ENCODE results near the gene LMTK2. TPM values are rescaled to one million over a fixed set of nuclear protein-coding genes. Genes with fewer than 3 reads are reported as not detected.

LMTK2 gene
- total RNA-seq, 1 experiment from 2014 or later: 4.8 TPM

DNA sequence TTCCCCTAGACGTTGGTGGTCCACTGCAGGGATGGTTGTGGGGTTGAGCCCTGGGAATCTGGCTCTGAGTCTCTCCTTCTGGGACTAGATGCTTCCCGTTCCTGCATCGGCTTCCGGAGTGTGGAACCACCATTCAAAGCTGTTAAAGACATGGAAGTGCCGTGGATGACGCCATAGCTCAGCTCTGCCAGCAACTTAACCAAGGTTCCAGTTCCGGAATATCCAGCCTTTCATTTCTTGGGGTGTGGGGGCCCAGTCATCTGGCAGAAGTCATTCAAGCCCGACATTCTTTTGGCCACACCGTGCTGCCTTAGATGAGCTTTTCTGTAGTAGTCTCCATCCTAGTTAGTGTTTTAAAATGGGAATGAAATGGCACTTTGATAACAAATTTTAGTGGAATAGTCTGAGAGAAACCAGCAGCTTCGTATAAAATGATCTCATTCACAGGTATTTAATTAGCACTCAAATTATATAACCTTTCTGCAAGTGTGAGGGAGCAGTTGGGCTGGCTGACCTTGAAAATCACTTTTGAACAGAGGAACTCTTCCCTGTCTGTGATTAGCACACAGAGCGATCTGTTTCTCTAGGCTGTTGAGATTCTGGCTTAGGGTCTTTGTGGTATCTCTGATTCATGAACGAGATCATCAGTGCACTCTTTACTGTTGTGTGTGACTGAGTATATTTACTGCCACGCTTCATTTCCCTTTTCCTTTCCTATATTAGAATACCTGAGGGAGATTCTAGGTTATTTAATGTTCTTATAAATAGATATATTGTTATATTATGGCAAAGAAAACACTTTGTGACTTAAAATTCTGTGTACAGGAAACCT lies 19.9 kb downstream of the LMTK2 start:
- Histone ChIP-seq H3K4me3 (no peak overlapping the region), H3K27me3 (no peaks in the 10 kb centered on the region), H3K9me3 (no peaks in the 10 kb centered on the region), H3K36me3 (no peaks in the 10 kb centered on the region)
- DNase-seq: no peak

DNA sequence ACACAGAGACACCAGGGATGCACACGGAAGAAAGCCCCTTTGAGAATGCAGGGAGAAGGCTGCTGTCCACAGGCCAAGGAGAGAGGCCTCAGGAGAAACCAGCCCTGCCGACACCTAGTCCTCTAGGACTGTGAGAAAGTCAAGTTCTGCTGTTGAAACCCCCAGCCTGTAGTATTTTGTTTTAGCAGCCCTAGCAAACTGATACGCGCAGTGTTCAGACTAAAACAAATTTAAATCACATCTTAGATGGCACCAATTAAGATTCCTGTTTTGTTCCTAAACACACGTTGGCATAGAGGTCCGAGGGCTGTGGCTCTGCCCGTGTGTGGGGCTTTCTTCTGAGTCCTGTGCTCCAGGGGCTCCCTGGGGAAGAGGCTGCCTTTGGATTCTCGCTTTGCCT lies 21.7 kb downstream of the LMTK2 start:
- no peaks in the 10 kb centered on the region for H3K27me3 ChIP-seq
- H3K9me3 ChIP-seq: no peaks in the 10 kb centered on the region
- no peak overlapping the region for H3K4me3 ChIP-seq
- H3K36me3 ChIP-seq: no peaks in the 10 kb centered on the region
- no peak for DNase-seq

DNA sequence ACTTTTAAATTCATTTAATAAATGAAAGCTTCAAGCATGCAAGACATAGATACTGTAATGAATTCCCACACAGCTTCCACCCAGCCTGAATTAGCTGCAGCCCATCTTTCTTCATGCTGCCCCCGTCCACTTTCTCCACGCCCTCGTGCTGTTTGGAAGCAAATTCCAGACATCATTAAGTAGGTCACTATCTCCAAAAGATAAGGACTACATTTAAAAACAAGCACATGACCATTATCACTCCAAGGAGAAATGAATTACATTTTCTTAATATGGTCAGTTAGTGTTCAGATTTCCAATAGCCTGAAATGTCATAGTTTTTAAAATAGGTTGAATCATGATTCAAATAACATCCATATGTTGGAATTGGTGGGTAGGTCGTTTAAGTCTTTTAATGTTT lies 24.3 kb downstream of the LMTK2 start:
- no peak for DNase-seq
- Histone ChIP-seq H3K9me3 (no peaks in the 10 kb centered on the region), H3K4me3 (no peak overlapping the region), H3K36me3 (no peaks in the 10 kb centered on the region), H3K27me3 (no peaks in the 10 kb centered on the region)

DNA sequence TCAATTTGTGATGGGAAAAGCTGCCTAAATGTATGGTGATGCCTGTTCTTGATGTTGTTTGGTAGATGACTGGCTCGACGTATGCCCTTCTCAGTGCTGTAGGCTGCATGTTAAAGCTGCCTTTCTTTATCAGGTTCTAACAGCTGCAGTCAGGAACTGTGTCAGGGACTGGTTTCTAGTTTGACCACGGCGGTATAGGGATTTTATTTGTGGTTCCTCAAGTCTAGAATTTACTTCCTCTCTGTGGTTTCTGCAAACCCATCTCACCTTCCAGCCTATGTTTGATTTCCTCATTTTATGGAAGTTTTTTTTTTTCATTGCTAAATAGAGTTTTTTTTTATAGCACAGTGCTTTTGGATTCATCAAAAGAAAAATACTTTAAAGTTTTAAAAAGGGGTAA lies 26.5 kb downstream of the LMTK2 start:
- H3K9me3 ChIP-seq: no peaks in the 10 kb centered on the region
- H3K36me3 ChIP-seq: no peaks in the 10 kb centered on the region
- no peak for DNase-seq
- no peak overlapping the region for H3K4me3 ChIP-seq
- H3K27me3 ChIP-seq: no peaks in the 10 kb centered on the region

DNA sequence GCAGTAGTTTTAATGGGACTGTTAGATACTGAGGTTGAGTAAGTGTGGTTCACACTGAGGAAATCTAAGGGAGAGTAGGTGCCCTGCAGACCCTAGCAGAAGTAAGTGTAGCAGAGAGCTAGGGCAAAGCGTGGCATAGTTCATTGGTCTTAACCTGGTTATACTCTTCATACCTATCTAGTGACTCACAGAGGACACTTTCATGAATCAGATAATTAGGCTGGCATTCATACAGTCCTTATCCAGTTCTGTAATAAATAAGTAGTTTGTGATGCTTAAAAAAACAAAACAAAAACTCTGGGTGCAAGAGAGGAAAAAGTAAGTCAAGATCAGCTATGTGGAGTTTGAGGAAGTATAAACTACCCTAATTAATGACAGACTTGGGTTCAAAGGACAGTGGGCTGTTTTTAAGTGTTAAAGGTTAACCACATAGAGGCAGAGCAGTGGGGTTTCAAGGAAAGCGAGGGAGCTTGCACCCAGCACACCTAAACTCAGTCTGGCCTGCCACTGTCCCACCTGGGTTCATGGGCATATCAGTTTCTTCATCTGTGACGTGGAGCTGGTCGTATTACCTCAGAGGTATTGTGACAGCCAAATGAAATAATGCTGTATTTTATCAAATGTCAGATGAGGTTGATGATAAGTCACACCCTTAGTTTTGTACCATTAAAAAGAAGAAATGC lies 27.1 kb downstream of the LMTK2 start:
- Histone ChIP-seq H3K36me3 (no peaks in the 10 kb centered on the region), H3K27me3 (no peaks in the 10 kb centered on the region), H3K9me3 (no peaks in the 10 kb centered on the region), H3K4me3 (no peak overlapping the region)
- DNase-seq: no peak

DNA sequence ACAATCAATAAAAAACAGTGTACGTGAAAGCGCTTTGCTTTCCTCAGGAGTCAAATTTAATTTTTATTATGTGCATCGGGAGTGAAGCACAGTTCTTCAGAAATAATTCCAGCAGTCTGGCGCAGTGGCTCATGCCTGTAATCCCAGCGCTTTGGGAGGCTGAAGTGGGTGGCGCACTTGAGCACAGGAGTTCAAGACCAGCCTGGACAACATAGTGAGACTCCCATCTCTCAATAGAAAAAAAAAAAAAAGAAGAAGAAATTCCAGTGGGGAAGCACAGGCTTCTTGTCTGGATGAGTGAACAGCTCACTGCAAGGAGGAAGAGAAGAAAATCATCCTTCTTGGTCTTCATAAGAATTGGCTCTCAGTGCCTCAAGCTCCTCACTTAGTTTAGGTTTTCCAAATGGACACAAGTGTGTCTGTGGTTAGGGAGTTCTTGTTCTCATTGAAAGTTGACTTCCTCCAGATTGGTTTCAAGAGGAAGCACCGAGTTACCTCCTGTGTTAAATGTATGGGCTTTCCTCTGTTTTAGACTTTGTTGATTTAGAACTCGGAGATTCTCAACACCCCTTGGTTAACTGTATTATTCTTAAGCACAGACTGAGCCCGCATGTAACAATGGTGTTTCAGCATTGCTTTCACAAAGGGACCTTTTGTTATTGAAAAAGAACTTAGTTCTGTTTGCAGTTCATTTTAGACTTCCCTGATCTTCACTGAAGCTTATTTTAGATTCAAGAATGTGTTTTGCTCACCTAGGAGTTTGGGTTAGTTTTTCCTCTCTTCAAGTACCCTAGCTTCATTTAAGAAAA lies 28.0 kb downstream of the LMTK2 start:
- Histone ChIP-seq H3K27me3 (no peaks in the 10 kb centered on the region), H3K9me3 (no peaks in the 10 kb centered on the region), H3K36me3 (no peaks in the 10 kb centered on the region), H3K4me3 (no peak overlapping the region)
- no peak for DNase-seq

DNA sequence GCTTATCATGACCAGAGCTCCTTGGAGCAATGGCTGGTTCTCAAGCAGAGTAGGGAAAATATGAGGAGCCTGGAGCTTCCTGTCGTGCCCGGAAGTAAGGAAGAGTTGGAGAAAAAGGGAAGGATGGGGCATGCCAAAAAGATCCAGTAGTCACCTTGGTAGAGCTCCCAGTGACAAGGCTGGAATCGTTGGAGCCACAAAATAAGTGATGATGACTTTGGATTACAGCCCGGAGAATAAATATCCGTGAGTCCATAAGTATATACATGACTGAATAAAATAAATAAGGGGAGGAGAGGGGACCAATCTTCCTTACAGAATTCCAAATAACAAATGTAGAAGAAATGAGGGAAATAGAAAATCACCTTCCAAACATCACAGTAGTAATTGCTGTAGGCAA lies 29.3 kb downstream of the LMTK2 start:
- no peaks in the 10 kb centered on the region for H3K27me3 ChIP-seq
- H3K9me3 ChIP-seq: no peaks in the 10 kb centered on the region
- H3K36me3 ChIP-seq: no peaks in the 10 kb centered on the region
- H3K4me3 ChIP-seq: no peak overlapping the region
- DNase-seq: no peak

DNA sequence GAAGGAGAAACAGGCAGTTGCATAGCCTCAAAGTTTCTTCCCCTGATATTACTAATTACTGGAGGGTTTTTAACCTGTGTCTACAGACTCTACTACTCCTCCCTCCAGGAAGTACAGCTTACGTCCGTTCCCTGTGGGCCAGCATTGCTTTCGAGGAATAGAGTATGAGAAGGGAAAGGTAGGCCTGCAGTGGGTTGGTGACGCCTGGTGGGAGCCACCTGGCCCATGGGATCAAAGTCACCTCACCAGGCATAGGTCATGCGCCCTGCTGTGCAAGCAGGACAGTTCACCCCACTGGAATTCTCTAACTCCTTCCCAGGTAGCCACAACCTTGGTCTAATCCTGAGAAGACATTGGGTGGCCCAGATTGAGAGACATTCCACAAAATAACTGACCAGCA lies 29.8 kb downstream of the LMTK2 start:
- no peaks in the 10 kb centered on the region for H3K9me3 ChIP-seq
- DNase-seq: no peak
- no peak overlapping the region for H3K4me3 ChIP-seq
- no peaks in the 10 kb centered on the region for H3K36me3 ChIP-seq
- H3K27me3 ChIP-seq: no peaks in the 10 kb centered on the region

DNA sequence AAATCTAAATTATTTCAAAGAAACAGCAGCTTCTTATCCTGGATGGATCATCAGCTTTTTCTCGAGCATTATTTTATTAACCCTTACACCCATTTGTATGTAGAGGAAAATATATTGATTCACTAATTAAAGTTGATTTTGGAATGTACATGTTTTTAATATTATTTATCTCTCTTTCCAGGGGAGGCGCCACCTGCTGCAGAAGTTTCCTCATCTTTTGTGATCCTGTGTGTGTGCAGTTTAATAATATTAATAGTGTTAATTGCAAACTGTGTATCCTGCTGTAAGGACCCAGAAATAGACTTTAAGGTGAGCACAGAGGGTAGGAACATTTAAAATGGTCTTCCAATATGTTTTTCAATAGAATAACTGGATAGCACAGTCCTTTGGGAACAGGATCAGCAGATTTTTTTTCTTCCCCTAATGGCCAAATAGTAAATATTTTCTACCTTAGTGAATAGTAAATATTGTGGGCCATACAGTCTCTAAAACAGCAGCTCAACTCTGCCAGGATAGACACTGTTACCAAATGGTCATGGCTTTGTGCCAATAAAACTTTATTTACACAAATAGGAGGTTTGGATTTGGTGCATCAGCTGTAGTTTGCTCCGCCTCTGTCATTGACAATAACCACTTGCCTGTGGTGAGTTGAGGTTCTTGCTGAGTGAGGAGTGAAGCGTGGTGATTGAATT lies 30.6 kb downstream of the LMTK2 start:
- Histone ChIP-seq H3K36me3 (peaks cover 2% of the 10 kb centered on the region; the same call in 1 of the 2 replicates), H3K9me3 (no peaks in the 10 kb centered on the region), H3K27me3 (no peaks in the 10 kb centered on the region), H3K4me3 (no peak overlapping the region)
- DNase-seq: no peak

DNA sequence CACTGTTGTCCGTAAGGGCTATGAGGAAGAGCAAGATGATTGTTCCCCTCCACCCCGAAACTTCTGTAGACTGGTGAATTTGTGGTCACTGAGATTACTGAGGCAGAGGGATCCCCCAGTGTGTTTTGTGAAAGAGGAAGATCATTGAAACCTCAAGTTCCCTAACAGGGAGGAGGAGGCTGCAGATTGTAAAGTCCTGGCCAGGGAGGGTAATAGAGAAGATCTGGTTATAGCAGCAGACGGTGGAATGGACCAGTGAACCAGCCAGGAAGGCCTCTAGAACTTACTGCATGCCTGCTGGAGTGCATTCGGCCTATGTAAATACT lies 31.1 kb downstream of the LMTK2 start:
- Histone ChIP-seq H3K36me3 (peaks cover 2% of the 10 kb centered on the region; the same call in 1 of the 2 replicates), H3K9me3 (no peaks in the 10 kb centered on the region), H3K27me3 (no peaks in the 10 kb centered on the region), H3K4me3 (no peak overlapping the region)
- DNase-seq: no peak

DNA sequence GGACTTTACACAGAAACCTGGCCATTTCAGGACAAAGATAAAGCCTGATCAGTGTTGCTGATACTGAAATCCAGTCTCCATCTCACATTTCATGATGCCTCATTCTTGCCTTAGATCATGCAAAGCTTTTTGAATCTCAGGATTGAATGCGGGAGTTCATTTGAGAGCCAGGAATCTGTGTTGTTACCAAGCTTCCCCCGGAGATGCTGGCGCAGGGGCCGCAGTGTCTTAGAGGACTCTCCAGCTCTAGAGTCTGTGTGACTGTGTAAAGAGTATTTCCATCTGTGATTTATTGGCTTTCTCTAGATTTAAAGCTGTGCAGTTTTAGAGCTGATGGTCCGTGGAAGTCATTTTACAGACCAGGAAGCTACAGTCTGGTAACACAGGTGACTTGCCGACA lies 32.0 kb downstream of the LMTK2 start:
- Histone ChIP-seq H3K9me3 (no peaks in the 10 kb centered on the region), H3K27me3 (no peaks in the 10 kb centered on the region), H3K36me3 (peaks cover 2% of the 10 kb centered on the region; the same call in 1 of the 2 replicates), H3K4me3 (no peak overlapping the region)
- DNase-seq: no peak

DNA sequence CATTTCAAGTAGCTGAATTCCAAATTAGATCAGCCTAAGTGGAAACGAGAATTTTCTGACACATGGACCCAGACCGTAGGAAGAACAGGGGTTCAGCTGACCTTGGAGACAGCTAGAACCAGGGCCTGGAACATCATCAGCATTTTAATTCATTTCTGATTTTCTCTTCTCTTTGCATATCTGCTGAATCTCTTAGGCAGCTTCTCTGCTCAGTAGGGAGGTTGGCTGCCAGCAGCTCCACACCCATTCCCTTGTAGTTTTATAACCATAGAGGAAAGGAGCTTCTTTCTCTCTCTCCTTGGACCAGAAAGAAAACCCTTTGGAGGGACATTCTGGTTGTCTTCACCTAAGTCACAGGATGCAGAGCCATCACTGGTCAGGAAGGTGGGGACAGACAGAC lies 36.0 kb downstream of the LMTK2 start:
- no peak overlapping the region for H3K4me3 ChIP-seq
- no peak for DNase-seq
- no peaks in the 10 kb centered on the region for H3K27me3 ChIP-seq
- peaks cover 2% of the 10 kb centered on the region; the same call in 1 of the 2 replicates for H3K36me3 ChIP-seq
- H3K9me3 ChIP-seq: no peaks in the 10 kb centered on the region

DNA sequence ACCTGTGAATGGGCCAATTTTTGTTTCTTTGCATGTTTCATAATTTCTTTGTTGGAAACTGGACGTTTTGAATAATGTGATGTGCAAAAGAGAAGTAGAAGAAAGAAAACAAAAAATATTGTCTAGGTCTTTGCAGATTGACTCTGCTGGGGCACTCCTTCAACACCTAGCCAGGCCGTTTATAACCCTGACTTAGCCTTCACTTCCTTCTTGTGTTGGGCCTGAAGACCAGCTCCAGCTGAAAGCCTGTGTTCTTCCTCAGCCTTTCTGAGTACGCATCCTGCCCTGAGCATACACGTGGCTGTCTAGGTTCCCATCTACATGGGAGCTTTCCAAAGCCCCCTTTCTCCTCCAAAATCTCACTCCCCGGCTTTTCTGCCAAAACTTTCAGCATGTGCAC lies 41.9 kb downstream of the LMTK2 start:
- DNase-seq: no peak
- Histone ChIP-seq H3K4me3 (no peak overlapping the region), H3K9me3 (no peaks in the 10 kb centered on the region), H3K36me3 (no peaks in the 10 kb centered on the region), H3K27me3 (no peaks in the 10 kb centered on the region)

DNA sequence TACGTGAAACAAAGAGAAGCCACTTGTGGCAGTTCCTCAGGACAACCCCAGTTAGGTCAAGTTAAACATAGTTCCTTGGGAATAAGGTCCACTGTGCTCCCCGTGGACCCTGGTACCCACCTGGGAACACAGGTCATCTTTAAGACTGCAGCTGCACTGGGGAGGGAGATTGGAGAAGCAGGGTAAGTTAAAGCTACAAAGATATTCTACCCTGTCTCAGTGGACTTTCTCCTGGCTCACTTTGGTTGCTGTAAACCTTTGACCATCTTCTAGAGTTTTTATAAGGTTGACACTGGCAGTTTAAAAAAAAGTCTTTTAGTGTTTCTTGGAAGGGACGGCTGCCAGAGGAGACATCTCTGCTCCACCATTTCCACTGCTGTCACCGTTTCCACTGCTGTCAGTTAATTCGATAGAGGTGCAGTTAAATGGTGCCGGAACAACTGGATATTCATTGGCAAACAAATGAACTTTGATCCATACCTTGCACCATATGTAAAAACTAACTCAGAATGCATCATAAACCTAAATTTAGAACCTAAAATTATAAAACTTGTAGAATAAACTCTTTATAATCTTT lies 42.5 kb downstream of the LMTK2 start:
- no peak overlapping the region for H3K4me3 ChIP-seq
- H3K36me3 ChIP-seq: no peaks in the 10 kb centered on the region
- no peak for DNase-seq
- H3K27me3 ChIP-seq: no peaks in the 10 kb centered on the region
- H3K9me3 ChIP-seq: no peaks in the 10 kb centered on the region

DNA sequence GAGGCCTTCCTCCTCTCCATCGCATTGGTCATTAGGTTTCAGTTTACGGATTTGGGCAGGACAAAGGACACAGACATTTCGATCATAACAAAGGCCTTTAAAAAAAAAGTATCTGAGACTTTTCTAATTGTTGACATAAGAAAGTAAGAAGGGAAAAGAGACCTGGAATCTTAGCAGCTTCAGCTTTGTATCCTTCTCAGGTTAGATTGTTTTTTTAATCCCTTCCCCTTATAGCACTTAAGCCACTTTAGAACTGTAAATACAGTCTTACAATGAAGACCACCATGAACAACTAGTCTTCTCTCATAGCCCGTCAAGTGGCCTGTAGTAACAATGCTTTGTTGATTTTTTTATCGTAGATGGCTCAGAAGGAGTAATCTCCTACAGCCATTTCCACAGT lies 45.2 kb downstream of the LMTK2 start:
- H3K9me3 ChIP-seq: no peaks in the 10 kb centered on the region
- no peaks in the 10 kb centered on the region for H3K27me3 ChIP-seq
- no peak overlapping the region for H3K4me3 ChIP-seq
- no peaks in the 10 kb centered on the region for H3K36me3 ChIP-seq
- DNase-seq: no peak

DNA sequence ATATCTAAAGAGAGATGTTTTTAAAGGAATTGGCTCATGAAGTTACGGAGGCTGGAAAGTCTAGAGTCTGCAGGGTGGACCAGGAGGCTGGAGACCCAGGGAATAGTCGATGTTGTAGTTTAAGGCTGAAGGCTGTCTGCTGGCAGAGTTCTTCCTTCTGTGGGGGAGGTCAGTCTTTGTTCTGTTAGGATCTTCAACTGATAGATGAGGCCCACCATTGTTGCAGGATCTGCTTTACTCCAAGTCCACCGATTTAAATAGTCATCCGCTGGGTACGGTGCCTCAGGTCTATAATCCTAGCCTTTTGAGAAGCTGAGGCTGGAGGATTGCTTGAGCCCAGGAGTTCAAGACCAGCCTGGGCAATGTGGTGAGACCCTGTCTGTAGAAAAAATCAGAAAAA lies 50.0 kb downstream of the LMTK2 start:
- Histone ChIP-seq H3K36me3 (no peaks in the 10 kb centered on the region), H3K27me3 (no peaks in the 10 kb centered on the region), H3K9me3 (no peaks in the 10 kb centered on the region), H3K4me3 (no peak overlapping the region)
- no peak for DNase-seq

DNA sequence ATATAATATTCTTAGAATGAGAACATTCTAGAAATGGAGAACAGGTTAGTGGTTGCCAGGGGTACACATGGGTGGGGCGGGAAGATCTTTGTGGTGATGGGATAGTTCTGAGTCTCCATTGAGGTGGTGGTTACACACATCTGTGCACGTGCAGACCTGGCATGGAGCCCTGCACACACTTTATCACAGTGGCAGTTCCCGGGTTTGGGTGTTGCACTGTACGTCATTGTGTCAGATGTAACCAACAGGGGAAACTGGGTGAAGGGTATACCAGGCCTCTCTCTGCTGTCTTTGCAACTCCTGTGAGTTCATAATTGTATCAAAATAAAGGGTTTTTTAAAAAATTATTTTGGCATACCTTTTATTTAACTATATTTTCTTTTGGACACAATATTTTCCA lies 51.1 kb downstream of the LMTK2 start:
- Histone ChIP-seq H3K27me3 (no peaks in the 10 kb centered on the region), H3K4me3 (no peak overlapping the region), H3K36me3 (no peaks in the 10 kb centered on the region), H3K9me3 (no peaks in the 10 kb centered on the region)
- DNase-seq: no peak
